Esophagus muscularis mucosa (tissue), 4 donors: ENCODE results near the gene PPP3CA.

ENCODE experiments used
- CTCF ChIP-seq, 3 experiments: fragments of 200-600 bp in 2 of 3; fragments of 450-650 bp in 1 of 3; sonication (generic) in 2 of 3; IDR thresholded peaks; one replicate each; pipeline ENCODE4 v1.5.1; 2017 to 2019; ENCODE audit warnings: antibody characterized with exemption in 3 of 3, mild to moderate bottlenecking in 2 of 3, moderate library complexity in 1 of 3
- EP300 ChIP-seq: sonication (generic); formaldehyde crosslinking; IDR thresholded peaks from one replicate; pipeline ENCODE4 v1.6.1; 2017; ENCODE audit warnings: antibody characterized with exemption
- POLR2A ChIP-seq: fragments of 450-650 bp; IDR thresholded peaks from one replicate; pipeline ENCODE4 v1.6.1; 2017; ENCODE audit warnings: antibody characterized with exemption, moderate library complexity, mild to moderate bottlenecking, low read depth
- POLR2AphosphoS5 ChIP-seq, 2 donors: sonication (generic); formaldehyde crosslinking; IDR thresholded peaks; one replicate each; pipeline ENCODE4 v1.6.1; 2017; ENCODE audit warnings: antibody characterized with exemption in 2 of 2

- TF ChIP-seq POLR2A (no peak), POLR2AphosphoS5 (IDR thresholded peaks at IDR 0.05) (no peak), EP300 (no peak), CTCF (IDR thresholded peaks at IDR 0.05) (no peak)
Measured at GRCh38 chr4:101321481-101322042, 25.8 kb downstream of the PPP3CA start.
